Measurements from ENCODE around the gene KRT17. TPM values are rescaled to one million over a fixed set of nuclear protein-coding genes. Genes with fewer than 3 reads are reported as not detected.

The KRT17 gene
- total RNA-seq, 1 experiment from 2014 or later: 1.5 TPM

DNA sequence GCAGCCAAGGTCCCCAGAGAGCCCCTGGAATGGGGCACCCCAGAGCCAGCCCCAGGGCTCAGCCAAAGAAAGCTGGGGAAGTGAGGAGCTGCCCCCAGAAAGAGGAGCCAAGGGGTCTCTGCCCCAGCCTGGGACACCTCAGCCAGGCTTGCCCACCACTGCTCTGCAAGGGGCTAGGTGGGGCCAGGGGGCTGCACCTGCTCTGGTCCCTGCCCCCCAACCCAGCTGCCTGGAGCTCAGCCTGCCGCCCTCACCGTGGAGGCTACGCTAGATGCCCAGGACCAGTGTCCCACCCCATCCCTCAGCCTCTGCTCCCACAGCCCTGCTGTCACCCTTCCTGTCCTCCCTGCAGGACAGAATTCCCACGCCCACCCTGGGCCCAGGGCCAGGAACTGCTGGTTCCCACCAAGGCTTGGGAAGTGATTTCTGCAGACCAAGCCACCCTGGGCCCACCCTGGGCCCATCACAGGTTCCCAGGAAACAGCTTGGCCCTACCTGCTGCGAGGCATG lies 28.1 kb upstream of the KRT17 start (continued):
- TF ChIP-seq, protein P1, sequence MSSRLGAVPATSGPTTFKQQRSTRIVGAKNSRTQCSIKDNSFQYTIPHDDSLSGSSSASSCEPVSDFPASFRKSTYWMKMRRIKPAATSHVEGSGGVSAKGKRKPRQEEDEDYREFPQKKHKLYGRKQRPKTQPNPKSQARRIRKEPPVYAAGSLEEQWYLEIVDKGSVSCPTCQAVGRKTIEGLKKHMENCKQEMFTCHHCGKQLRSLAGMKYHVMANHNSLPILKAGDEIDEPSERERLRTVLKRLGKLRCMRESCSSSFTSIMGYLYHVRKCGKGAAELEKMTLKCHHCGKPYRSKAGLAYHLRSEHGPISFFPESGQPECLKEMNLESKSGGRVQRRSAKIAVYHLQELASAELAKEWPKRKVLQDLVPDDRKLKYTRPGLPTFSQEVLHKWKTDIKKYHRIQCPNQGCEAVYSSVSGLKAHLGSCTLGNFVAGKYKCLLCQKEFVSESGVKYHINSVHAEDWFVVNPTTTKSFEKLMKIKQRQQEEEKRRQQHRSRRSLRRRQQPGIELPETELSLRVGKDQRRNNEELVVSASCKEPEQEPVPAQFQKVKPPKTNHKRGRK (CRISPR knock-in tag; IDR thresholded peaks at IDR 0.05; ENCODE audit: borderline replicate concordance): no peak
- TF ChIP-seq ZNF671 (CRISPR knock-in tag; IDR thresholded peaks at IDR 0.05) (no peak), ZNF396 (CRISPR knock-in tag; IDR thresholded peaks at IDR 0.05; ENCODE audit: borderline replicate concordance) (no peak), JUN (CRISPR knock-in tag; IDR thresholded peaks at IDR 0.05) (no peak), EMX1 (CRISPR knock-in tag; IDR thresholded peaks at IDR 0.05) (no peak), GTF2I (CRISPR knock-in tag; conservative IDR thresholded peaks at IDR 0.05) (no peak)
- TF ChIP-seq, protein P2, sequence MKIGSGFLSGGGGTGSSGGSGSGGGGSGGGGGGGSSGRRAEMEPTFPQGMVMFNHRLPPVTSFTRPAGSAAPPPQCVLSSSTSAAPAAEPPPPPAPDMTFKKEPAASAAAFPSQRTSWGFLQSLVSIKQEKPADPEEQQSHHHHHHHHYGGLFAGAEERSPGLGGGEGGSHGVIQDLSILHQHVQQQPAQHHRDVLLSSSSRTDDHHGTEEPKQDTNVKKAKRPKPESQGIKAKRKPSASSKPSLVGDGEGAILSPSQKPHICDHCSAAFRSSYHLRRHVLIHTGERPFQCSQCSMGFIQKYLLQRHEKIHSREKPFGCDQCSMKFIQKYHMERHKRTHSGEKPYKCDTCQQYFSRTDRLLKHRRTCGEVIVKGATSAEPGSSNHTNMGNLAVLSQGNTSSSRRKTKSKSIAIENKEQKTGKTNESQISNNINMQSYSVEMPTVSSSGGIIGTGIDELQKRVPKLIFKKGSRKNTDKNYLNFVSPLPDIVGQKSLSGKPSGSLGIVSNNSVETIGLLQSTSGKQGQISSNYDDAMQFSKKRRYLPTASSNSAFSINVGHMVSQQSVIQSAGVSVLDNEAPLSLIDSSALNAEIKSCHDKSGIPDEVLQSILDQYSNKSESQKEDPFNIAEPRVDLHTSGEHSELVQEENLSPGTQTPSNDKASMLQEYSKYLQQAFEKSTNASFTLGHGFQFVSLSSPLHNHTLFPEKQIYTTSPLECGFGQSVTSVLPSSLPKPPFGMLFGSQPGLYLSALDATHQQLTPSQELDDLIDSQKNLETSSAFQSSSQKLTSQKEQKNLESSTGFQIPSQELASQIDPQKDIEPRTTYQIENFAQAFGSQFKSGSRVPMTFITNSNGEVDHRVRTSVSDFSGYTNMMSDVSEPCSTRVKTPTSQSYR (CRISPR knock-in tag; IDR thresholded peaks at IDR 0.05): no peak
- TF ChIP-seq, protein P3, sequence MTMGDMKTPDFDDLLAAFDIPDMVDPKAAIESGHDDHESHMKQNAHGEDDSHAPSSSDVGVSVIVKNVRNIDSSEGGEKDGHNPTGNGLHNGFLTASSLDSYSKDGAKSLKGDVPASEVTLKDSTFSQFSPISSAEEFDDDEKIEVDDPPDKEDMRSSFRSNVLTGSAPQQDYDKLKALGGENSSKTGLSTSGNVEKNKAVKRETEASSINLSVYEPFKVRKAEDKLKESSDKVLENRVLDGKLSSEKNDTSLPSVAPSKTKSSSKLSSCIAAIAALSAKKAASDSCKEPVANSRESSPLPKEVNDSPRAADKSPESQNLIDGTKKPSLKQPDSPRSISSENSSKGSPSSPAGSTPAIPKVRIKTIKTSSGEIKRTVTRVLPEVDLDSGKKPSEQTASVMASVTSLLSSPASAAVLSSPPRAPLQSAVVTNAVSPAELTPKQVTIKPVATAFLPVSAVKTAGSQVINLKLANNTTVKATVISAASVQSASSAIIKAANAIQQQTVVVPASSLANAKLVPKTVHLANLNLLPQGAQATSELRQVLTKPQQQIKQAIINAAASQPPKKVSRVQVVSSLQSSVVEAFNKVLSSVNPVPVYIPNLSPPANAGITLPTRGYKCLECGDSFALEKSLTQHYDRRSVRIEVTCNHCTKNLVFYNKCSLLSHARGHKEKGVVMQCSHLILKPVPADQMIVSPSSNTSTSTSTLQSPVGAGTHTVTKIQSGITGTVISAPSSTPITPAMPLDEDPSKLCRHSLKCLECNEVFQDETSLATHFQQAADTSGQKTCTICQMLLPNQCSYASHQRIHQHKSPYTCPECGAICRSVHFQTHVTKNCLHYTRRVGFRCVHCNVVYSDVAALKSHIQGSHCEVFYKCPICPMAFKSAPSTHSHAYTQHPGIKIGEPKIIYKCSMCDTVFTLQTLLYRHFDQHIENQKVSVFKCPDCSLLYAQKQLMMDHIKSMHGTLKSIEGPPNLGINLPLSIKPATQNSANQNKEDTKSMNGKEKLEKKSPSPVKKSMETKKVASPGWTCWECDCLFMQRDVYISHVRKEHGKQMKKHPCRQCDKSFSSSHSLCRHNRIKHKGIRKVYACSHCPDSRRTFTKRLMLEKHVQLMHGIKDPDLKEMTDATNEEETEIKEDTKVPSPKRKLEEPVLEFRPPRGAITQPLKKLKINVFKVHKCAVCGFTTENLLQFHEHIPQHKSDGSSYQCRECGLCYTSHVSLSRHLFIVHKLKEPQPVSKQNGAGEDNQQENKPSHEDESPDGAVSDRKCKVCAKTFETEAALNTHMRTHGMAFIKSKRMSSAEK (CRISPR knock-in tag; IDR thresholded peaks at IDR 0.05; ENCODE audit: borderline replicate concordance): no peak

DNA sequence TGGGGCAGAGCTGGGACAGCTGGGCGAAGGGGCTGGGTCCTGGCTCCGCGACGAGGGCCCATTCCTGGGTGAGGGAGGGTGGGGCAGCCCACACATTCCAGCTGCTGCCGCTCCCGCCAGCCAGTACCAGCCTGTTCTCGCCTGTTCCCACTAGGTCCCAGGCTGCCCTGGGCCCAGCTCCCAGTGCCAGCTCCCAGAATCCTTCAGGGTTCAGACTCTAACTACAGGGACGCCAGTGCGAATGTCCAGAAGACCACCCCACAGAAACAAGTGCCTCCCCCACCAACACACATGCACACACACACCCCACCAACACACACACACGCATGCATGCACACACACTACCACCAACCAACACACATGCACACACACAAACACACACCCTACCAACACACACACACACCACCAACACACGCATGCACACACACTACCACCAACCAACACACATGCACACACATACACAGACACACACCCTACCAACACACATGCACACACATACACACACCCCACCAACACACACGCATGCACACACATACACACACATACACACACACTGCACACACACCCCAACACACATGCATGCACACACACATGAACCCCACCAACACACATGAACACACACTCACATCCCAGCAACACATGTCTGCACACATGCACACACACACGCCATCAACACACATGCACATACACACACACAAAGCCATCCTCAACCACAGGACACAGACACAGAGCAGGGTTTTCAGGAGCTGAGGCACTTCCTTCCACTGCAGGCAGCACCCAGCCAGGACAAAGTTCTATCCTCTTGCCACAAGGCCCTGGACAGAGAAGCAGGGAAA lies 27.5 kb upstream of the KRT17 start:
- Mint-ChIP-seq H3K4me3 (no peak overlapping the region), H3K4me1 (peaks cover 10% of the 10 kb centered on the region), H3K27ac (peak overlapping the region; percentile 60), H3K9me3 (no peaks in the 10 kb centered on the region), H3K27me3 (ENCODE audit: low read depth) (no peaks in the 10 kb centered on the region), H3K36me3 (no peaks in the 10 kb centered on the region)
- no peak for ATAC-seq
- ChIA-PET CTCF (interaction anchor here (0.5 to 16.2 kb wide), 10 partner anchors 12 to 101 kb away, joined by 3 to 374 read pairs (median 4); no protein-coding TSS in a partner anchor), POLR2A (interaction anchor here (1.6 kb wide), 1 partner anchor 151 kb away, joined by 3 read pairs; no protein-coding TSS in a partner anchor)
- TF ChIP-seq ELF4 (CRISPR knock-in tag; IDR thresholded peaks at IDR 0.05; ENCODE audit: low read depth) (no peak), FOXK1 (CRISPR knock-in tag; IDR thresholded peaks at IDR 0.05) (no peak), ETV6 (CRISPR knock-in tag; IDR thresholded peaks at IDR 0.05) (no peak), ZNF232 (CRISPR knock-in tag; IDR thresholded peaks at IDR 0.05) (no peak), ZNF121 (CRISPR knock-in tag; IDR thresholded peaks at IDR 0.05) (no peak)
- no peak for DNase-seq (ENCODE audit: low spot score)

Measured in WTC11 (cell line).